ENCODE data around the gene KLHDC8A.
A peak's percentile ranks its signal among the peaks of the same experiment; 100 is the strongest.

The KLHDC8A gene

DNA sequence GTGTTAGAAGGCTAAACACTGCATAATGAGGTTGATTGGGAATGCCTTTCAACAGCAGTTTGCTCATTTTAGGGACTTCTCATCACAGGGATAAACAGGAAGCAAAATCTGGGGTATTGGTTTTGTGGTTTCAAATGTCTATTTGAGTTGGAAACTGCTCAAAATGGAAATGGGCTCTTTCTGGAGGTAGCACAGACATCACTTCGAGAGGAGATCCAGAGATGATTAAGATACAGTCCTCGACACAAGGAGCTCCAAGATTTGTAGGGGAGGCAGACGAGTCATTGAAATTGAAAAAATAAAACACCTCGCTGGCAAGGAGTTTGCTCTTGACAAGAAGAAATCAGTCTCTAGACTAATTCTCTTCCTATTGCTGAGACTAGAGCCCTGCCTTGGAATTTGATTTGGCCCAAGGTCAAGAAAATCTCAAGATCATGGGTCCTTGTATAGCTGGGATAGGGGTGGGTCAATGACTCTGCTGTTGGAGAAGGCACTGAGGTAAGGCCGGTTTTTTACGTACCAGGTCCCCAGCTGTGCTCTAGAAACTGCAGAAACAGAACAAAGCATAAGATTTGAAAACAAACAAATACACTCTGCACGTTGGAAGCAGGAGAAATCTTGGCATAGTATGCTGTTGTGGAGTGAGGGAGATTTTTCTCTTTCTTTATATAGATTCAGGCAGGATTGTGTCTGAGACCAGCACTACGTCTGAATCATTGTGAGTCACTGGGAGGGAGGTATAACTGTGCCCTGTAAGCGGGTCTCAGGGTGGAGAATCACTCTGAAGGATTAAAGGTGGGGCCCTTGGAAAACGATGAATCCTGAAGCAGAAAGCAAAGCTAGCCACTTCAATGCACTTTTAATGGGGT is 17.7 kb upstream of the KLHDC8A start (continued):
- TF ChIP-seq ZNF184 (tag by site-specific recombination; IDR thresholded peaks at IDR 0.05), result peak; percentile 15; the same call in 1 of the 2 replicates
- no peak for TF ChIP-seq ZNF544 (tag by site-specific recombination; IDR thresholded peaks at IDR 0.05)
- TF ChIP-seq PRDM4 (tag by site-specific recombination; IDR thresholded peaks at IDR 0.05), result 0 out of 2 replicates have a peak, but pooled peaks have one; percentile 10
- peak; percentile 85 for TF ChIP-seq ZBTB17 (tag by site-specific recombination; IDR thresholded peaks at IDR 0.05)
- TF ChIP-seq, protein P1, sequence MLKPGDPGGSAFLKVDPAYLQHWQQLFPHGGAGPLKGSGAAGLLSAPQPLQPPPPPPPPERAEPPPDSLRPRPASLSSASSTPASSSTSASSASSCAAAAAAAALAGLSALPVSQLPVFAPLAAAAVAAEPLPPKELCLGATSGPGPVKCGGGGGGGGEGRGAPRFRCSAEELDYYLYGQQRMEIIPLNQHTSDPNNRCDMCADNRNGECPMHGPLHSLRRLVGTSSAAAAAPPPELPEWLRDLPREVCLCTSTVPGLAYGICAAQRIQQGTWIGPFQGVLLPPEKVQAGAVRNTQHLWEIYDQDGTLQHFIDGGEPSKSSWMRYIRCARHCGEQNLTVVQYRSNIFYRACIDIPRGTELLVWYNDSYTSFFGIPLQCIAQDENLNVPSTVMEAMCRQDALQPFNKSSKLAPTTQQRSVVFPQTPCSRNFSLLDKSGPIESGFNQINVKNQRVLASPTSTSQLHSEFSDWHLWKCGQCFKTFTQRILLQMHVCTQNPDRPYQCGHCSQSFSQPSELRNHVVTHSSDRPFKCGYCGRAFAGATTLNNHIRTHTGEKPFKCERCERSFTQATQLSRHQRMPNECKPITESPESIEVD (tag by site-specific recombination; IDR thresholded peaks at IDR 0.05), result peak; percentile 49

DNA sequence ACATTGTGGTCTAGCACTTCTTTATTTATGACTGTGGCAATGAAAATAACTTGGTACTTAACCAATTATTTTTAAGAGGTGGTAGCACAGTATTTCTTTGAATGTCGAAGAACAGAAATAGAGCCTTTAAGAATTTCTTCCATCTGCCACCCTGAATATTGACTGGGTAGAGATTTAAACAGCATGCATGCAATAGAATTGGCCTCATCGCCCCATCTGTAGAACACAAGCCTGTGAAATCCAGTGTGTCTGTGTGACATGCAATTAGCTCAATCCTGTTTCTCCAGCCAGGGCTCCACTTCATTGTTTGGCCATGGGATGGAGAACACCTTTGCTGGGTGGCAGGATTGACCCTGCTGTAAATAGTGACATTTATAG is 17.1 kb upstream of the KLHDC8A start:
- Histone ChIP-seq H3K9me3 (ENCODE audit: control insufficient read depth, insufficient read depth, low read depth, low read length) (no peaks in the 10 kb centered on the region), H3K36me3 (ENCODE audit: control insufficient read depth in 2 of 2, insufficient read depth in 1 of 2, low read length in 2 of 2) (no peaks in the 10 kb centered on the region), H3K4me1 (ENCODE audit: control insufficient read depth, insufficient read depth, low read length) (peaks cover 35% of the 10 kb centered on the region), H3K4me3 (ENCODE audit: low read depth, low read length) (no peak overlapping the region), H3K27ac (ENCODE audit: extremely low read depth, low read depth, low read length) (no peak overlapping the region; the same call in 1 of the 2 replicates)
- ChIA-PET CTCF (interaction anchor here (0.6 to 2.5 kb wide), 5 partner anchors 11 to 151 kb away, joined by 3 to 10 read pairs (median 7); no protein-coding TSS in a partner anchor), POLR2A (no interaction called here)
- TF ChIP-seq ZFP3 (tag by site-specific recombination; IDR thresholded peaks at IDR 0.05; ENCODE audit: low read depth) (no peak), ZBTB20 (tag by site-specific recombination; IDR thresholded peaks at IDR 0.05) (peak; percentile 10; the same call in 1 of the 2 replicates), ZNF837 (tag by site-specific recombination; IDR thresholded peaks at IDR 0.05) (no peak)
- TF ChIP-seq, protein P1 (tag by site-specific recombination; IDR thresholded peaks at IDR 0.05), result peak; percentile 66; the same call in 1 of the 2 replicates

DNA sequence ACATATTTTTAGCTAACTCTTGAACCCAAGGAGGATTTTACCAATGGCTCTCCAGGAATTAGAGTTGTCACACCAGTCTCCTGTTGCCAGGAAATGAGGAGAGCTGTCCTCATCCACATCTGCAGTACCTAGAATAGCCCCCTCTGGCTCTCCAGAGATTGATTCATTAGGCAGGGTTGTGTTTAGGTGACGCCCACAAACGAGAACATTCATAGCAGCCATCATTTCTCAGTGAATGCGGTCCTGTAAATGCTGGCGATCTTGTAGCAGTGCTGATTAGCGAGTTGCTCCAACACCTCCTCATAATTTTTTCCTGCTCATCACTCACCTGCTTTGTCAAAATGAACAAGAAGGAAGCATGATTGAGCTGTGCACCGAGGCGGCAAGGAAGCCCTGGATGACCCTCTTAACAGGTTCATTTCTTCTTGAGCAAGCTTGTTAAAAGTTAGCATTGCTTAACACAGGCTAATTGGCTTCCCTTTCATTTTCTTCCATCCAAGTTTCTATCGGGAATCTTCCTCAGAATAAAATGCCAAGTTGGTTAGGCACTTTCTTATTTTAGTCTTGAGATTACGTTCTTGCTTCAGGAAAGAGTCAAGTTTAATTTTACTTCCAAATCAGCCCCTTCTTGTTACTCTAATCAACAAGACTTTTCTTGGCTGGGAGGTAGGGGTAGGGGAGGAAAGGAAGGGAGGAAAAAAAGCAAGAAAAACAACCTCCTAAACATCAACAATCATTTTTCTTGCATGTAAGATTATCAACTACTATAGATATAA is 16.5 kb upstream of the KLHDC8A start:
- H3K36me3 ChIP-seq (ENCODE audit: control insufficient read depth in 2 of 2, insufficient read depth in 1 of 2, low read length in 2 of 2), result no peaks in the 10 kb centered on the region

More for the DNA sequence above, 16.5 kb upstream of the KLHDC8A start:
- ChIA-PET POLR2A (no interaction called here), CTCF (interaction anchor here (0.9 to 2.5 kb wide), 6 partner anchors 11 to 286 kb away, joined by 3 to 12 read pairs (median 8); no protein-coding TSS in a partner anchor)
- no peaks in the 10 kb centered on the region for H3K9me3 ChIP-seq (ENCODE audit: control insufficient read depth, insufficient read depth, low read depth, low read length)
- peaks cover 35% of the 10 kb centered on the region for H3K4me1 ChIP-seq (ENCODE audit: control insufficient read depth, insufficient read depth, low read length)
- no peak overlapping the region for H3K4me3 ChIP-seq (ENCODE audit: low read depth, low read length)
- TF ChIP-seq ZNF664 (tag by site-specific recombination; IDR thresholded peaks at IDR 0.05) (0 out of 2 replicates have a peak, but pooled peaks have one; percentile 16), ZNF221 (tag by site-specific recombination; IDR thresholded peaks at IDR 0.05; ENCODE audit: borderline replicate concordance) (no peak), ZNF146 (tag by site-specific recombination; IDR thresholded peaks at IDR 0.05) (no peak), ZFHX2 (tag by site-specific recombination; conservative IDR thresholded peaks at IDR 0.05) (peak; percentile 66), WT1 (tag by site-specific recombination; IDR thresholded peaks at IDR 0.05) (peak; percentile 85), SP7 (tag by site-specific recombination; IDR thresholded peaks at IDR 0.05) (peak; percentile 8; the same call in 1 of the 2 replicates), ZNF155 (tag by site-specific recombination; IDR thresholded peaks at IDR 0.05) (no peak), OSR2 (tag by site-specific recombination; IDR thresholded peaks at IDR 0.05) (0 out of 2 replicates have a peak, but pooled peaks have one; percentile 9), ZNF362 (tag by site-specific recombination; IDR thresholded peaks at IDR 0.05) (peak; percentile 82; the same call in 1 of the 2 replicates), EGR2 (tag by site-specific recombination; IDR thresholded peaks at IDR 0.05; ENCODE audit: low read depth) (0 out of 2 replicates have a peak, but pooled peaks have one; percentile 25), ZBTB17 (tag by site-specific recombination; IDR thresholded peaks at IDR 0.05) (peak; percentile 81)
- TF ChIP-seq, protein P2, sequence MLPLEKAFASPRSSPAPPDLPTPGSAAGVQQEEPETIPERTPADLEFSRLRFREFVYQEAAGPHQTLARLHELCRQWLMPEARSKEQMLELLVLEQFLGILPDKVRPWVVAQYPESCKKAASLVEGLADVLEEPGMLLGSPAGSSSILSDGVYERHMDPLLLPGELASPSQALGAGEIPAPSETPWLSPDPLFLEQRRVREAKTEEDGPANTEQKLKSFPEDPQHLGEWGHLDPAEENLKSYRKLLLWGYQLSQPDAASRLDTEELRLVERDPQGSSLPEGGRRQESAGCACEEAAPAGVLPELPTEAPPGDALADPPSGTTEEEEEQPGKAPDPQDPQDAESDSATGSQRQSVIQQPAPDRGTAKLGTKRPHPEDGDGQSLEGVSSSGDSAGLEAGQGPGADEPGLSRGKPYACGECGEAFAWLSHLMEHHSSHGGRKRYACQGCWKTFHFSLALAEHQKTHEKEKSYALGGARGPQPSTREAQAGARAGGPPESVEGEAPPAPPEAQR (tag by site-specific recombination; IDR thresholded peaks at IDR 0.05), result no peak
- H3K27ac ChIP-seq (ENCODE audit: extremely low read depth, low read depth, low read length), result no peak overlapping the region; the same call in 1 of the 2 replicates

Measured in HEK293 (cell line).